Activated naive CD8-positive, alpha-beta T cell (primary cell): ENCODE data around the gene CTNNA2.
"Not testable (repeated sequence)": the region's sequence is repeated elsewhere in the genome, so short reads cannot be mapped to it uniquely, and the experiment has no call there.

Source experiments
- H3K27ac Mint-ChIP-seq: one replicate; pipeline ENCODE4 v1.8.0; 2021; ENCODE audit warnings: mixed read lengths
- H3K27me3 Mint-ChIP-seq: one replicate; pipeline ENCODE4 v1.8.0; 2021; ENCODE audit warnings: mixed read lengths
- H3K36me3 Mint-ChIP-seq: one replicate; pipeline ENCODE4 v1.8.0; 2021; ENCODE audit warnings: mixed read lengths
- H3K4me1 Mint-ChIP-seq: one replicate; pipeline ENCODE4 v1.8.0; 2021; ENCODE audit warnings: low read depth, mixed read lengths
- H3K4me3 Mint-ChIP-seq: one replicate; pipeline ENCODE4 v1.8.0; 2021; ENCODE audit warnings: mild to moderate bottlenecking, mixed read lengths
- H3K9me3 Mint-ChIP-seq: one replicate; pipeline ENCODE4 v1.8.0; 2021; ENCODE audit warnings: low read depth, mixed read lengths

Gene CTNNA2

GRCh38 chr2:80141007-80141726 is 628.3 kb downstream of the CTNNA2 start:
- no peak overlapping the region for H3K27ac Mint-ChIP-seq
- peaks cover 4% of the 10 kb centered on the region for H3K9me3 Mint-ChIP-seq
- H3K4me1 Mint-ChIP-seq = no peaks in the 10 kb centered on the region
- no peaks in the 10 kb centered on the region for H3K27me3 Mint-ChIP-seq
- no peaks in the 10 kb centered on the region for H3K36me3 Mint-ChIP-seq
- H3K4me3 Mint-ChIP-seq = no peak overlapping the region

DNA sequence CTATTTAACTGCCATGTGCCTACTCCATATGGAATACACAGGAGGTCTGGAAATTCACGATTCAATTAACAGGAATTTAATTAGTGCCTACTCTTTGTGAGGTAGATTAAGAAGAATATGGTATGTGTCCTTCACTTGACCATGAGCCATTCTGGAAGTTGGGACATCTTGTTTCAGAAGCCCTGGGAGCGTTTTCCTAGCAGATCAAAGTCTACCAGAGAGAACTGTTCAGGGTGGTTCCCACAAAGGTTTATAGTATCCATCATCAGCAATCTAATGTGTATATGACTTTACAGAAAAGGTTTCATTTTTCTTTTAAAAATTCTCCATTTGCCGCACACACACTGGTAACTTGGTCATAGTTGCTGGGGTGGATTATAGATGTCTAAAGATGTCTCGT is 632.6 kb downstream of the CTNNA2 start:
- no peaks in the 10 kb centered on the region for H3K9me3 Mint-ChIP-seq
- no peaks in the 10 kb centered on the region for H3K27me3 Mint-ChIP-seq
- H3K4me3 Mint-ChIP-seq = no peak overlapping the region
- no peaks in the 10 kb centered on the region for H3K36me3 Mint-ChIP-seq
- H3K4me1 Mint-ChIP-seq = no peaks in the 10 kb centered on the region
- no peak overlapping the region for H3K27ac Mint-ChIP-seq

DNA sequence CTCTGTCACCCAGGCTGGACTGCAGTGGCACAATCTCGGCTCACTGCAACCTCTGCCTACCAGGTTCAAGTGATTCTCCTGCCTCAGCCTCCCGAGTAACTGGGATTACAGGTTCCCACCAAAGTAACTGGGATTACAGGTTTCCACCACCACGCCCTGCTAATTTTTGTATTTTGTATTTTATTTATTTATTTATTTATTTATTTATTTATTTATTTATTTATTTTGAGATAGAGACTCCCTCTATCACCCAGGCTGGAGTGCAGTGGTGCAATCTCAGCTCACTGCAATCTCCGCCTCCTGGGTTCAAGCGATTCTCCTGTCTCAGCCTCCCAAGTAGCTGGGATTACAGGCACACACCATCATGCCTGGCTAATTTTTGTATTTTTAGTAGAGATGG is 633.9 kb downstream of the CTNNA2 start:
- not testable (repeated sequence) for H3K27ac Mint-ChIP-seq, H3K36me3 Mint-ChIP-seq, H3K27me3 Mint-ChIP-seq, H3K4me3 Mint-ChIP-seq, H3K9me3 Mint-ChIP-seq, H3K4me1 Mint-ChIP-seq

DNA sequence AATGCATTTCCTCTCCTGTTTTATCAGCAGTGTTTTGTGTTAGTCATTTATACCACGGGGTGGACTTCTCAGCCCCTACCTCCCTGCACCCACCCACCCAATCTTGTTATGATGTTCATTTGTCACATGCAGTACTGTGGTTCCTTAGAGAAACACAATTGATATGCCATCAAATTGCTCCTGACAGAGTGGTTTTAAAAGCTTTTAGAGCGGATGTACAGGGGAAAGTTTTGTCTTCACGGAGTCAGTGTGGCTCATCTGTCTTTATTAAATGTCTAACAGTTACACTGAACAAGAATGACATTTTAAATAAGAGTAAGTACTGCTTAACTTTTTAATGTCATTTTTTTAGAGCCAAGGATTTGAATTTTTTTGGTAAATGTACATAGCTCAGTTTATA is 634.8 kb downstream of the CTNNA2 start:
- no peak overlapping the region for H3K4me3 Mint-ChIP-seq
- H3K36me3 Mint-ChIP-seq = no peaks in the 10 kb centered on the region
- H3K27me3 Mint-ChIP-seq = no peaks in the 10 kb centered on the region
- no peak overlapping the region for H3K27ac Mint-ChIP-seq
- H3K4me1 Mint-ChIP-seq = no peaks in the 10 kb centered on the region
- H3K9me3 Mint-ChIP-seq = no peaks in the 10 kb centered on the region

- Mint-ChIP-seq H3K4me3 (no peak overlapping the region), H3K36me3 (no peaks in the 10 kb centered on the region), H3K4me1 (no peaks in the 10 kb centered on the region), H3K9me3 (no peaks in the 10 kb centered on the region), H3K27me3 (no peaks in the 10 kb centered on the region), H3K27ac (no peak overlapping the region)
Measured at GRCh38 chr2:80148906-80149305, 636.1 kb downstream of the CTNNA2 start.

DNA sequence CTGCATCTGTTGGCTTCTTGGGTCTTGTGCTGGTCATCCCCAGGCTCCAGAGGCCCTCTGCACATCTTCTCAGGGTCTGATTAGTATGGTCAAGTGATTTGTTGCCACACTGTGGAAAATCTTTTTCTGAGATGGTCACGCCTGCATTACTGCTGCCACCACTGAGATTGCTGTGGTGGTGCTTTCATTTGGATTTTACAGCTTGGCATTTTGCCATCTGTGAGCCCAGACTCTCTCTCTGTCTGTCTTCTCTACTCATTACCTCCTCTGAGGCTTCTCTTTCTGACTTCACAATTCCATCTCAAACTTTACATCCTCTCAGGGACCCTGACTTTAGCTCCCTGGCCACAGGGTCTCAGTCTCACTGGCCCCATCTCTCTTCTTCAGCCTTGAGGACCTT is 637.1 kb downstream of the CTNNA2 start:
- H3K36me3 Mint-ChIP-seq = no peaks in the 10 kb centered on the region
- no peak overlapping the region for H3K27ac Mint-ChIP-seq
- no peaks in the 10 kb centered on the region for H3K9me3 Mint-ChIP-seq
- no peak overlapping the region for H3K4me3 Mint-ChIP-seq
- no peaks in the 10 kb centered on the region for H3K4me1 Mint-ChIP-seq
- H3K27me3 Mint-ChIP-seq = no peaks in the 10 kb centered on the region

- H3K36me3 Mint-ChIP-seq = no peaks in the 10 kb centered on the region
- no peaks in the 10 kb centered on the region for H3K9me3 Mint-ChIP-seq
- no peak overlapping the region for H3K4me3 Mint-ChIP-seq
- H3K27ac Mint-ChIP-seq = no peak overlapping the region
- no peaks in the 10 kb centered on the region for H3K27me3 Mint-ChIP-seq
- no peaks in the 10 kb centered on the region for H3K4me1 Mint-ChIP-seq
Measured at GRCh38 chr2:80151248-80151647, 638.4 kb downstream of the CTNNA2 start.

- Mint-ChIP-seq H3K36me3 (no peaks in the 10 kb centered on the region), H3K27ac (no peak overlapping the region), H3K9me3 (no peaks in the 10 kb centered on the region), H3K27me3 (no peaks in the 10 kb centered on the region), H3K4me1 (no peaks in the 10 kb centered on the region), H3K4me3 (no peak overlapping the region)
Measured at GRCh38 chr2:80151651-80152050, 638.8 kb downstream of the CTNNA2 start.

DNA sequence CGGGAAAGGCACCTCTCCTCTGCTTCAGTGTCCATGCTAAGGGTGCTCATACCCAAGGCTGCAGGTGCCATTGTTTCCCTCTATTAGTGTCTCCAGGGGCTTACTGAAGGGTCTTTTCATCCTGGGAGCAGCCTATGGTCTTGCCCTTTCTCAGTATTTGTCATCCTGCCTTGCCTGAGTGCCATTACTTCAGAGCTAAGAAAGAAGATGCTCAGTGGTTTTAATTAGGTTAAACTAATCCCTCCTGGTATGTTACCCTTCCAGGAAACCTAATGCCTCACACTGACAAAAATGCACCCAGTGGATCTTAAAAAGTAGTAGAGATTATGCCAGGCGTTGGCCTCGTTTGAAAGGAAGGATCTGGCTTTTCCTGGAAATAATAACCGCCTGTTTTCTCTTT is 640.3 kb downstream of the CTNNA2 start:
- Mint-ChIP-seq H3K9me3 (peaks cover 8% of the 10 kb centered on the region), H3K4me3 (no peak overlapping the region), H3K27ac (no peak overlapping the region), H3K36me3 (no peaks in the 10 kb centered on the region), H3K4me1 (no peaks in the 10 kb centered on the region), H3K27me3 (no peaks in the 10 kb centered on the region)

GRCh38 chr2:80153768-80154167 is 640.9 kb downstream of the CTNNA2 start:
- Mint-ChIP-seq H3K27ac (no peak overlapping the region), H3K9me3 (peaks cover 11% of the 10 kb centered on the region), H3K4me1 (no peaks in the 10 kb centered on the region), H3K36me3 (no peaks in the 10 kb centered on the region), H3K4me3 (no peak overlapping the region), H3K27me3 (no peaks in the 10 kb centered on the region)

- H3K4me1 Mint-ChIP-seq = no peaks in the 10 kb centered on the region
- H3K4me3 Mint-ChIP-seq = no peak overlapping the region
- H3K9me3 Mint-ChIP-seq = peaks cover 11% of the 10 kb centered on the region
- no peak overlapping the region for H3K27ac Mint-ChIP-seq
- no peaks in the 10 kb centered on the region for H3K36me3 Mint-ChIP-seq
- H3K27me3 Mint-ChIP-seq = no peaks in the 10 kb centered on the region
Measured at GRCh38 chr2:80154231-80154915, 641.5 kb downstream of the CTNNA2 start.

DNA sequence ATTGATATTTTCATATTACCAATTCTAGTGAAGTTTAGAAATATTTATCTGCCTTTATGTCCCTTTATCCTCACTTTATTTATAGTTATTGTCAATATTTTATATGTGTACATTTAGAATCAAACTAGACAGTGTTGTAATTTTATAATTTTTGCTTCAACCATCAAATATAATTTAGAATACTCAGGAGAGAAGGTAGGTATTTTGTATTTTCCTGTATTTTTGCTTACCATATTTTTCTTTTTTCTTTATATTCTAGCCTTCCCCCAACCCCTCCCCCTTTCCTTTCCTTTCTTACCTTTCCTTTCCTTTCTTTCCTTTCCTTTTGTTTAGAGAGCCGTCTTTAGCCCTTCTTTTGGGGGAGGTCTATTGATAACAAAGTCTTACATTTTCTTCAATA is 651.5 kb downstream of the CTNNA2 start:
- Mint-ChIP-seq H3K27ac (no peak overlapping the region), H3K9me3 (peaks cover 6% of the 10 kb centered on the region), H3K36me3 (no peaks in the 10 kb centered on the region), H3K4me3 (no peak overlapping the region), H3K4me1 (no peaks in the 10 kb centered on the region), H3K27me3 (no peaks in the 10 kb centered on the region)

- no peak overlapping the region for H3K4me3 Mint-ChIP-seq
- no peaks in the 10 kb centered on the region for H3K36me3 Mint-ChIP-seq
- no peaks in the 10 kb centered on the region for H3K9me3 Mint-ChIP-seq
- H3K27me3 Mint-ChIP-seq = no peaks in the 10 kb centered on the region
- no peak overlapping the region for H3K27ac Mint-ChIP-seq
- H3K4me1 Mint-ChIP-seq = no peaks in the 10 kb centered on the region
Measured at GRCh38 chr2:80166483-80167171, 653.8 kb downstream of the CTNNA2 start.

DNA sequence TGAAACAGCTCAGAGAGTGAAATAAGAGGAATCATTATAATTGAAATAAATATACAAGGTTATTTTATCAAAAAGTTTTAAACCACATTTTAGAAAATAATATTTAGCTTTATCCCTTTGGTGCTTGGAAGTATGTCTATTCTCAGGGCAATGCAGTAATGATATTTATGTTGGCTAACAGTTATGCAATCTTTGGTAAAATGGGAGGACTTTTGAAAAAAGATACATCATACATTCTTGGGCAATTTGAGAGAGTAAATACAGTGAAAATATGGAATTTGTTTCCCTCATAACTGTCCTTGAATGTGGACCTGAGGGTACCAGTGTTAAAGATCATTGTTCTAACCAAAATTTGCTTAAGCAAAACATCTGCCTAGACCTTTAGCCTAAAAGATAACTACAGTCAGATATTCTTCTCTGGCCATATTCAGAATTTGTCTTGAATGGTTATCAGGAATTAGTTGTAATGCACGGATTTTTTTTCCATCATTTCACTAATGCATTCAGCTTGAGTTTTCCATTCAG is 654.5 kb downstream of the CTNNA2 start:
- Mint-ChIP-seq H3K9me3 (peaks cover 1% of the 10 kb centered on the region), H3K4me3 (no peak overlapping the region), H3K36me3 (no peaks in the 10 kb centered on the region), H3K4me1 (no peaks in the 10 kb centered on the region), H3K27me3 (no peaks in the 10 kb centered on the region), H3K27ac (no peak overlapping the region)

- no peaks in the 10 kb centered on the region for H3K36me3 Mint-ChIP-seq
Measured at GRCh38 chr2:80168037-80168436, 655.2 kb downstream of the CTNNA2 start.

More at GRCh38 chr2:80168037-80168436, 655.2 kb downstream of the CTNNA2 start:
- H3K4me1 Mint-ChIP-seq = no peaks in the 10 kb centered on the region
- peaks cover 6% of the 10 kb centered on the region for H3K9me3 Mint-ChIP-seq
- H3K4me3 Mint-ChIP-seq = no peak overlapping the region
- H3K27ac Mint-ChIP-seq = no peak overlapping the region
- no peaks in the 10 kb centered on the region for H3K27me3 Mint-ChIP-seq
